Stimulated activated CD4-positive, alpha-beta T cell treated with anti-CD3 and anti-CD28 coated beads, Interleukin-2, amount 100 ng/mL, for 48 hours (primary cell): ENCODE data around the gene SCARF2.
"Not testable (repeated sequence)": the region's sequence is repeated elsewhere in the genome, so short reads cannot be mapped to it uniquely, and the experiment has no call there.

Source experiments
- DNase-seq, 2 donors: peaks; one replicate each; pipeline ENCODE4 v3.0.0-alpha.2; 2020

SCARF2 gene

DNA sequence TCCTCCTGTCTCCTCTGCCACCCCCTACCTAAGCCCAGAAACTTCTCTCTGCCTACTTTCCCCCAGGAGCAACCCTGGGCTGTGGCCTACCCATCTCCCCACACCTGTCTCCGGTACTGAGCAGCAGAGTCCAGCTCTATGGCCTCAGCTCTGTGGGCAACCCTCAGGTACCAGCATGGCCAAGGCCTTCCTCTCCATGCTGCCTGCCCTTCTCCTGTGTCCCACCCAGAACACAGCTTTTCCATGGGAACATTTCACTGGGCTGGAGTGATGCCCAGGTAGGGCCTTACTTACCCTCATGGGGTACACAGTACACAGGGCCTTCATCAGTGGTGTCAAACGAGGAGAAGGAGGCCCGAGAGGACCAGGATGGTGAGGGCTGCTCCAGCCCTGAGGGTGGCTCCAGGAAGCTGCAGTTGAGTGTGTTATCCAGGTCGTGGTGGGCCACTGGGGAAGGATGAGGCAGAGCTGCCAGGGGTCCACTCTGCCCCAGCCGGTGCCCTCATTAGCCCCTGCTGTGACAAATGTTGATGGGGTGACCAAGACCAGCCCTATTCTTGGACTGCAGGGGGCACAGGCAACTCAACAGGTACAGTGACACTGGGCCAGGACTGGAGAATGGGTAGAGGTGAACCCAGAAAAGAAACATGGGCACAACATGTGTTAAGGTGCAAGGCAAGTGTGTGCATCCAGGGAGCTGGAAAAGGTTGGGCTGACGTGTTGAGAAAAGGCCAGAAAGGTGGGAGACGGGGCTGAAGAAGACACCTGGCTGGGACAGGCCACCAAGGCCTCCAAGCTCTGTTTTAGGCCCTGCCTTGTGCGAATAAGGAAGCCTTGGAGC is 10.3 kb downstream of the SCARF2 start:
- DNase-seq, result no peak

DNA sequence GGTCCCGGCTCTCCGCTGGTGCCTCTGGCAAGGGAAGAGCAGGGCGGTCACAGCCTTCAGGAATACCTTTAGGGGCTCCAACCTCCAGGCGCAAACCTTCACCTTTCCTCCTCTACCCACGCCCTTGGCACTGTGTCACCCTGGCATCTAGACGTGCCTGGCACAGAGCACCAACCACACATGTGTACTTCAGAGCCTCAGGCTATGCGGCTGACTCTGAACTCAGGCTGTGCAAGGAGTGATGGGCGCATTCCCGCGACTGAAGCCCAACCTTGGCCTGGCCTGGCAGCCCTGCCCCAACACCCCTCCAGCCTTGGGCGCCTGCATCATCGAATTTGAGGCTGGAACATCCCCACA is 11.4 kb downstream of the SCARF2 start:
- no peak for DNase-seq

GRCh38 chr22:20425566-20426258 is 11.9 kb downstream of the SCARF2 start:
- no peak for DNase-seq

DNA sequence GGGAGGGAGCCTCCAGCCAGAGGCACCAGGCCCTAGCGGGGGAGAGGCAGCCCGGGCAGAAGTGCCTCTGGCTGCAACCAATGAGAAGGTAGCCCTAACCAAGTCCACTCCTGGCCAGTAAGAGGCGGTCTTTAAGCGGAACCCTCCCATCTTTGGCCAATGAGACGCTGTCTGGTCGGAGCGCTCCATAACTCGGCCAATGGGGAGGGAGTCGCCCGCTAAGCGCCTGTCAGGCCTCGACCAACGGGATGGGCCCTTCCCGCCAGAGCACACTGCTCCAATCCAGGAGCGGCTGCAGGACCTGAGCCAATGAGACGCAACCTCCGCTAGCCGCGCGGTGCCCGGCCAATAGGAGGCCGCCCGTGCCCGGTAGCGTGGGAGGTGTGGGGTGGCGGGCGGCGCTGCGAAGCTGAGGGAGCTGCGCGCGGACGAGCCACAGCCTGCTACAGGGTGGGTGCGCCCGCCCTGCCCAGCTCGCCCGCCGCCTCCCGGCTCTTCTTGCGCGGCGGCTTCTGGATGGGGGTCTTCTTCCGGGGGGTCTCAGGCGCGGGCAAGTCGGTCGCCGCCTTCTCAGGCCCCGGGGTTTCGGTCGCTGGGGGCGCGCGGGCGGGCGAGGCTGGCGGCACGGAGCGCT is 12.6 kb downstream of the SCARF2 start:
- no peak for DNase-seq

GRCh38 chr22:20424568-20424931 is 13.1 kb downstream of the SCARF2 start:
- no peak for DNase-seq

- DNase-seq, result no peak
Observed at GRCh38 chr22:20423906-20424551, 13.6 kb downstream of the SCARF2 start.

GRCh38 chr22:20423008-20423905 is 14.4 kb downstream of the SCARF2 start:
- DNase-seq, result no peak

GRCh38 chr22:20422271-20423007 is 15.2 kb downstream of the SCARF2 start:
- no peak for DNase-seq

DNA sequence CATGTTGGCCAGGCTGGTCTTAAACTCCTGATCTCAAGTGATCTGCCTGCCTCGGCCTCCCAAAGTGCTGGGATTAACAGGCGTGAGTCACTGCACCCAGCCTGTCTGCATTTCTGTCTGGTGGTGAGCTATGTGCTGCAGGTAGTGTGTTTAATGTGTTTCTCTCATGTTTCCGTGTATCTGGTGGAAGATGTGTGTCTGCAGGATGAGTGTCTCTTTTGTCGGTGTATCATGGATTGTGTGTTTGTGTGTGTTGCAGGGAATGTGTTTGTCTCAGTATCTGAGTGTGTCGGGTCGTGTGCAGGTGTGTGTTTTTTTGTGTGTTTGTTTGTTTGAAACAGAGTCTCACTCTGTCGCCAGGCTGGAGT is 16.1 kb downstream of the SCARF2 start:
- DNase-seq, result no peak

DNA sequence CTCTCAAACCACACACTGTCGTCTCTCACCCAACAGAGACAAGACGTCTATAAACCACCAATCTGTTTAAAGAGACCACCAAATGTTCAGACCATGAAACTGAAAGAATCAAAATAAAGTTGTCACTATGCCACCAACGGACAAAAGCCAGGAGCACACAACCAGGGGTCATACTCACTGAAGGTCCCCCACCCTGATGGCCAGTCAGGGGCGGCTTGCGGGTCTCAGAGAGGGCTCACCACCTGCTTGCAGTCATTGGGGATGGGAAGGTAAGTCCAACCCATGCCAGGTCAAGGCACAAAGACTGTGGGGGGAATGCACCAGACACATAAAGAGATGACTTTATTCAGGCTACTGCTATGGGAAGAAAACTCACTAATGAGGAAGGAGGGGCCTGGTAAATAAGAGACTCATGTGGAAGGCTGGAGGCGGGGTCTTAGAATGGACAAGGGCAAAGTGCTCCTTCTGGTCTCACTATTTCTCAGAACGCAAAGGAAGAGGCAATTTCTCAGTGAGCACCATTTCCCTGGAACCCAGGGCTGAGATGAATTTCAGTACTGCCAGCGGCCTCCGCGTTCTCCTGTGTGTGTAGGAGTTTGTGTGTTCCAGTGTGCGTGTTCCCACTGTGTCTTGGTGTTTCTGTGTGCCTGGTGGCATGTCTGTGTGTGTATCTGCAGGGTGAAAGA is 17.3 kb downstream of the SCARF2 start:
- no peak for DNase-seq

GRCh38 chr22:20419664-20419951 is 18.0 kb downstream of the SCARF2 start:
- no peak for DNase-seq

GRCh38 chr22:20418211-20418788 is 19.3 kb downstream of the SCARF2 start:
- peak; percentile 57 to 68 for DNase-seq

DNA sequence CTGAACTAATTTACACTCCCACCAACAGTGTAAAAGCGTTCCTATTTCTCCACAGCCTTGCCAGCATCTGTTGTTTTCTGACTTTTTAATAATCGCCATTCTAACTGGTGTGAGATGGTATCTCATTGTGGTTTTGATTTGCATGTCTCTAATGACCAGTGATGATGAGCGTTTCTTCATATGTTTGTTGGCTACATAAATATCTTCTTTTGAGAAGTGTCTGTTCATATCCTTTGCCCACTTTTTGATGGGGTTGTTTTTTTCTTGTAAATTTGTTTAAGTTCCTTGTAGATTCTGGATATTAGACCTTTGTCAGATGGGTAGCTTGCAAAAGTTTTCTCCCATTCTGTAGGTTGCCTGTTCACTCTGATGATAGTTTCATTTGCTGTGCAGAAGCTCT is 21.9 kb downstream of the SCARF2 start:
- DNase-seq, result not testable (repeated sequence)

DNA sequence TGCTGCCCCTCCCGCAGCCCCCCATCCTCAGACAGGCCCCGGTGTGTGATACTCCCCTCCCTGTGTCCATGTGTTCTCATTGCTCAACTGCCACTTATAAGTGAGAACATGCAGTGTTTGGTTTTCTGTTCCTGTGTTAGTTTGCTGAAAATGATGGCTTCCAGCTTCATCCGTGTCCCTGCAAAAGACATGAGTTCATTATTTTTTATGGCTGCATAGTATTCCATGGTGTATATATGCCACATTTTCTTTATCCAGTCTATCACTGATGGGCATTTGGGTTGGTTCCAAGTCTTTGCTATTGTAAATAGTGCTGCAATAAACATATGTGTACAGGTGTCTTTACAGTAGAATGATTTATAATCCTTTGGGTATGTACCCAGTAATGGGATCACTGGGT is 22.4 kb downstream of the SCARF2 start:
- DNase-seq, result not testable (repeated sequence)

GRCh38 chr22:20414450-20414849 is 23.2 kb downstream of the SCARF2 start:
- DNase-seq, result no peak

DNA sequence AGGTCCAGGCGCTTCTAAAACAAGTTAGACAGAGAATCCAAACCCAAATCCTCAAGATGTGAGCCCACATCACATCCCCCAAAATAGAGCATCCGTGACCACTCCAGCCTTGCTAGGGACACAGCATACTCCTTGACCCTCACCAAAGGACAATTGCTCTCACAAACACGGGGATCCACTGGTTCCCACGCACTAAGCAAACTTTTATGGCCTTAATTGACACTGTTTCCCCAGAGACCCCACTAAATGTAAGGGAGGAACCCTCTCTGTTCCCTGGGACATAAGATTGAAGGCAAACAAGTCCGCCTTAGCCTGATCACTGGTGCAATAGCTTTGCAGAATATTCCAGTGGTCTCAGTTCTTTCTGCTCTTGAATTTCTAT is 23.6 kb downstream of the SCARF2 start:
- DNase-seq, result no peak

- DNase-seq, result no peak
Observed at GRCh38 chr22:20413217-20414058, 24.2 kb downstream of the SCARF2 start.

DNA sequence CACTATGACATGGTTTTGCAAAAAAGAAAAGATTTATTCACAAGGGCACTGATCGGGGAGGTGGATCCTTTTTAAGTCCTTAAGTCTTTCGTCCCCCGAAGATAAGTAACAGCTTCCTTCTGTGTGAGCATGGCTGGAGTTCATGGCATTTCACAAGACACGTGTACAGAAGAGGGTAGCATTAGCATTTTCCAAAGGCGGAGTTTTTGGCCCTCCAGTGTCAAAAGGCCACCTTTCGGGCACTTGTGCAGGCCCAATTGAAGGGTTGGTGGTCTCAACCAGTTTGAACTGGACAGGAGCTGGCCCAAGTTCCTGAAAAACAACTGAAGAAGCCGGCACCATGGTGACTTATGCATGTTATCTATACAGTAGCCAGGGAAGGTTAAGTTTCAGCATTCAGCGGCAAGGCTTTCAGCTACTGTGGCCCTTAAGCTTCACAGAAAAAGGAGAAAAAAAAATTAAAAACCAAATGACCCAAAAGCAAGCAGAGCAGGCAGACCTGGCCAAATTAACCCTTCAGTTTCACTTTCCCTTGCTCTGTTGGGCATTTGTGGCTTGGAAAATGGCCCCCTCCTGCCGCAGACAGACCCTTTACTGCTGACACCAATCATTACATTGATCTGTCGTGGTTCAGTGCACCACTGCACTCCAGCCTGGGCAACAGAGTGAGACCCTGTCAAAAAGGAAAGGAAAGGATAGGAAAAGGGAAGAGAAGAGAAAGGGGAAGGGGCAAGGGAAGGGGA is 25.0 kb downstream of the SCARF2 start:
- DNase-seq, result no peak

DNA sequence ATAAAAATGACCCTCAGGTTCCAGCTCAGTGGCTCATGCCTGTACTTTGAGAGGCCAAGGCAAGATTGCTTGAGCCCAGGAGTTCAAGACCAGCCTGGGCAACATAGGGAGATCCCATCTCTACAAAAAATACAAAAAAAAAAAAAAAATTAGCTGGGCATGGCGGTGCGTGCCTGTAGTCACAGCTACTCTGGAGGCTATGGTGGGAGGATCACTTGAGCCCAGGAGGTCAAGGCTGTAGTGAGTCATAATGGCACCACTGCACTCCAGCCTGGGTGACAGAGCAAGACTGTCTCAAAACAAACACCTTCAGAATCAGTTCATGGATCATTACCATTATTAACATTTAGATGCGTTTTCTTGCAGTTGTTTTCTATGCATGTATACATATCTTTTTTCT is 28.2 kb downstream of the SCARF2 start:
- DNase-seq, result not testable (repeated sequence)
